ENCODE data around the gene ATG101. TPM values are rescaled to one million over a fixed set of nuclear protein-coding genes. Genes with fewer than 3 reads are reported as not detected.

The ATG101 gene
- total and polyA plus RNA-seq, 2 of the 13 experiments (the other 11 are each of a cell fraction or from before 2014, with no cell fraction given) = 58.2 to 67.7 TPM

- TF ChIP-seq, protein P1, sequence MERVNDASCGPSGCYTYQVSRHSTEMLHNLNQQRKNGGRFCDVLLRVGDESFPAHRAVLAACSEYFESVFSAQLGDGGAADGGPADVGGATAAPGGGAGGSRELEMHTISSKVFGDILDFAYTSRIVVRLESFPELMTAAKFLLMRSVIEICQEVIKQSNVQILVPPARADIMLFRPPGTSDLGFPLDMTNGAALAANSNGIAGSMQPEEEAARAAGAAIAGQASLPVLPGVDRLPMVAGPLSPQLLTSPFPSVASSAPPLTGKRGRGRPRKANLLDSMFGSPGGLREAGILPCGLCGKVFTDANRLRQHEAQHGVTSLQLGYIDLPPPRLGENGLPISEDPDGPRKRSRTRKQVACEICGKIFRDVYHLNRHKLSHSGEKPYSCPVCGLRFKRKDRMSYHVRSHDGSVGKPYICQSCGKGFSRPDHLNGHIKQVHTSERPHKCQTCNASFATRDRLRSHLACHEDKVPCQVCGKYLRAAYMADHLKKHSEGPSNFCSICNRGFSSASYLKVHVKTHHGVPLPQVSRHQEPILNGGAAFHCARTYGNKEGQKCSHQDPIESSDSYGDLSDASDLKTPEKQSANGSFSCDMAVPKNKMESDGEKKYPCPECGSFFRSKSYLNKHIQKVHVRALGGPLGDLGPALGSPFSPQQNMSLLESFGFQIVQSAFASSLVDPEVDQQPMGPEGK (CRISPR knock-in tag; IDR thresholded peaks at IDR 0.05) = peak; percentile 96
- TF ChIP-seq, protein P2, sequence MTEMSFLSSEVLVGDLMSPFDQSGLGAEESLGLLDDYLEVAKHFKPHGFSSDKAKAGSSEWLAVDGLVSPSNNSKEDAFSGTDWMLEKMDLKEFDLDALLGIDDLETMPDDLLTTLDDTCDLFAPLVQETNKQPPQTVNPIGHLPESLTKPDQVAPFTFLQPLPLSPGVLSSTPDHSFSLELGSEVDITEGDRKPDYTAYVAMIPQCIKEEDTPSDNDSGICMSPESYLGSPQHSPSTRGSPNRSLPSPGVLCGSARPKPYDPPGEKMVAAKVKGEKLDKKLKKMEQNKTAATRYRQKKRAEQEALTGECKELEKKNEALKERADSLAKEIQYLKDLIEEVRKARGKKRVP (CRISPR knock-in tag; IDR thresholded peaks at IDR 0.05) = 0 out of 4 replicates have a peak, but pooled peaks of 1 of the 2 experiments have one; percentile 45
- 0 out of 2 replicates have a peak, but pooled peaks have one; percentile 62 for TF ChIP-seq ZNF576 (CRISPR knock-in tag; IDR thresholded peaks at IDR 0.05)
- TF ChIP-seq MEF2D (CRISPR knock-in tag; IDR thresholded peaks at IDR 0.05) = peak; percentile 19; the same call in 1 of the 2 replicates
- TF ChIP-seq, protein P3, sequence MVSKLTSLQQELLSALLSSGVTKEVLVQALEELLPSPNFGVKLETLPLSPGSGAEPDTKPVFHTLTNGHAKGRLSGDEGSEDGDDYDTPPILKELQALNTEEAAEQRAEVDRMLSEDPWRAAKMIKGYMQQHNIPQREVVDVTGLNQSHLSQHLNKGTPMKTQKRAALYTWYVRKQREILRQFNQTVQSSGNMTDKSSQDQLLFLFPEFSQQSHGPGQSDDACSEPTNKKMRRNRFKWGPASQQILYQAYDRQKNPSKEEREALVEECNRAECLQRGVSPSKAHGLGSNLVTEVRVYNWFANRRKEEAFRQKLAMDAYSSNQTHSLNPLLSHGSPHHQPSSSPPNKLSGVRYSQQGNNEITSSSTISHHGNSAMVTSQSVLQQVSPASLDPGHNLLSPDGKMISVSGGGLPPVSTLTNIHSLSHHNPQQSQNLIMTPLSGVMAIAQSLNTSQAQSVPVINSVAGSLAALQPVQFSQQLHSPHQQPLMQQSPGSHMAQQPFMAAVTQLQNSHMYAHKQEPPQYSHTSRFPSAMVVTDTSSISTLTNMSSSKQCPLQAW (CRISPR knock-in tag; IDR thresholded peaks at IDR 0.05) = peak; percentile 42; the same call in 1 of the 2 replicates
- peak; percentile 80 for TF ChIP-seq TEAD3 (CRISPR knock-in tag; optimal IDR thresholded peaks at IDR 0.05; ENCODE audit: borderline replicate concordance)
- TF ChIP-seq YY1 (IDR thresholded peaks at IDR 0.05; ENCODE audit: insufficient read depth, insufficient replicate concordance, low read depth, low read length) = peak; percentile 29
- 0 out of 2 replicates have a peak, but pooled peaks have one; percentile 35 for TF ChIP-seq ZBTB7B (CRISPR knock-in tag; IDR thresholded peaks at IDR 0.05)
- TF ChIP-seq KLF16 (CRISPR knock-in tag; IDR thresholded peaks at IDR 0.05) = no peak
- TF ChIP-seq ZMAT3 (CRISPR knock-in tag; conservative IDR thresholded peaks at IDR 0.05) = 0 out of 2 replicates have a peak, but pooled peaks have one; percentile 74
- TF ChIP-seq ZFP91 (CRISPR knock-in tag; IDR thresholded peaks at IDR 0.05; ENCODE audit: borderline replicate concordance) = 0 out of 2 replicates have a peak, but pooled peaks have one; percentile 28
- TF ChIP-seq ZNF501 (CRISPR knock-in tag; IDR thresholded peaks at IDR 0.05) = peak; percentile 53; the same call in 1 of the 2 replicates
- peak; percentile 3 for TF ChIP-seq SMC3 (IDR thresholded peaks at IDR 0.05; ENCODE audit: low read length)
- TF ChIP-seq, protein P4, sequence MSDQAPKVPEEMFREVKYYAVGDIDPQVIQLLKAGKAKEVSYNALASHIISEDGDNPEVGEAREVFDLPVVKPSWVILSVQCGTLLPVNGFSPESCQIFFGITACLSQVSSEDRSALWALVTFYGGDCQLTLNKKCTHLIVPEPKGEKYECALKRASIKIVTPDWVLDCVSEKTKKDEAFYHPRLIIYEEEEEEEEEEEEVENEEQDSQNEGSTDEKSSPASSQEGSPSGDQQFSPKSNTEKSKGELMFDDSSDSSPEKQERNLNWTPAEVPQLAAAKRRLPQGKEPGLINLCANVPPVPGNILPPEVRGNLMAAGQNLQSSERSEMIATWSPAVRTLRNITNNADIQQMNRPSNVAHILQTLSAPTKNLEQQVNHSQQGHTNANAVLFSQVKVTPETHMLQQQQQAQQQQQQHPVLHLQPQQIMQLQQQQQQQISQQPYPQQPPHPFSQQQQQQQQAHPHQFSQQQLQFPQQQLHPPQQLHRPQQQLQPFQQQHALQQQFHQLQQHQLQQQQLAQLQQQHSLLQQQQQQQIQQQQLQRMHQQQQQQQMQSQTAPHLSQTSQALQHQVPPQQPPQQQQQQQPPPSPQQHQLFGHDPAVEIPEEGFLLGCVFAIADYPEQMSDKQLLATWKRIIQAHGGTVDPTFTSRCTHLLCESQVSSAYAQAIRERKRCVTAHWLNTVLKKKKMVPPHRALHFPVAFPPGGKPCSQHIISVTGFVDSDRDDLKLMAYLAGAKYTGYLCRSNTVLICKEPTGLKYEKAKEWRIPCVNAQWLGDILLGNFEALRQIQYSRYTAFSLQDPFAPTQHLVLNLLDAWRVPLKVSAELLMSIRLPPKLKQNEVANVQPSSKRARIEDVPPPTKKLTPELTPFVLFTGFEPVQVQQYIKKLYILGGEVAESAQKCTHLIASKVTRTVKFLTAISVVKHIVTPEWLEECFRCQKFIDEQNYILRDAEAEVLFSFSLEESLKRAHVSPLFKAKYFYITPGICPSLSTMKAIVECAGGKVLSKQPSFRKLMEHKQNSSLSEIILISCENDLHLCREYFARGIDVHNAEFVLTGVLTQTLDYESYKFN (CRISPR knock-in tag; conservative IDR thresholded peaks at IDR 0.05) = peak; percentile 38; the same call in 1 of the 2 replicates
- TF ChIP-seq NR0B2 (CRISPR knock-in tag; IDR thresholded peaks at IDR 0.05) = no peak
- TF ChIP-seq PITX1 (CRISPR knock-in tag; IDR thresholded peaks at IDR 0.05) = 0 out of 2 replicates have a peak, but pooled peaks have one; percentile 16
Observed at GRCh38 chr12:52082988-52083637, 13.3 kb downstream of the ATG101 start (continued).

All from HepG2 (cell line).